IMR-90 (cell line): ENCODE results near the gene OR13C5. TPM values are rescaled to one million over a fixed set of nuclear protein-coding genes. Genes with fewer than 3 reads are reported as not detected.

Source experiments
- ATAC-seq: fragments of 200-7000 bp; cut with Tn5 transposase; 2 replicates; pipeline ENCODE4 v1.9.1; 2020; ENCODE audit warnings: low read depth, mild to moderate bottlenecking, moderate library complexity
- BruUV-seq: library from RNA; stranded (reverse); fragments of 400-500 nt; replicated peaks from 2 replicates; lab custom pipeline; 2021; lab: Mats Ljungman, UMichigan
- CTCF ChIA-PET: fragments of 300-600 bp; formaldehyde crosslinking; extraction: SDS; loops from one replicate; lab custom pipeline; 2021; ENCODE audit warnings: antibody characterized with exemption; lab: Yijun Ruan, JAX
- POLR2A ChIA-PET: fragments of 300-600 bp; sonication (Branson Sonifier 250); formaldehyde crosslinking; loops from one replicate; lab custom pipeline; 2022; ENCODE audit warnings: antibody characterized with exemption; ENCODE audit not compliant: unreplicated experiment; lab: Charles Lee
- DNase-seq: peaks from one replicate; pipeline ENCODE4 v3.0.0; 2013
- H2AFZ ChIP-seq: replicated peaks from 2 replicates; pipeline ENCODE3; 2013; ENCODE audit warnings: low read length, mild to moderate bottlenecking; ENCODE audit not compliant: poor library complexity
- H2AK5ac ChIP-seq: 2 replicates; pipeline ENCODE4 v1.6.1; 2013; ENCODE audit warnings: low read depth, low read length, inconsistent platforms
- H2AK9ac ChIP-seq: replicated peaks from 2 replicates; pipeline ENCODE3; 2013; ENCODE audit warnings: mild to moderate bottlenecking, low read depth, low read length, moderate library complexity; ENCODE audit not compliant: poor library complexity
- H2BK120ac ChIP-seq: 2 replicates; pipeline ENCODE4 v1.6.1; 2013; ENCODE audit warnings: low read depth, low read length, inconsistent platforms
- H2BK15ac ChIP-seq: 3 replicates; pipeline ENCODE4 v1.6.1; 2013; ENCODE audit warnings: low read depth, low read length, inconsistent platforms
- H2BK20ac ChIP-seq: 2 replicates; pipeline ENCODE4 v1.6.1; 2013; ENCODE audit warnings: low read depth, mild to moderate bottlenecking, inconsistent platforms, low read length, moderate library complexity
- H2BK5ac ChIP-seq: 2 replicates; pipeline ENCODE4 v1.6.1; 2013; ENCODE audit warnings: mild to moderate bottlenecking, low read depth, low read length, inconsistent platforms; ENCODE audit not compliant: poor library complexity, severe bottlenecking
- H3K14ac ChIP-seq: replicated peaks from 2 replicates; pipeline ENCODE4 v1.6.1; 2013; ENCODE audit warnings: low read depth, low read length, inconsistent platforms
- H3K18ac ChIP-seq: 2 replicates; pipeline ENCODE4 v1.6.1; 2013; ENCODE audit warnings: low read depth, low read length, control low read depth
- H3K23ac ChIP-seq: 2 replicates; pipeline ENCODE4 v1.6.1; 2013; ENCODE audit warnings: low read depth, low read length, inconsistent platforms
- H3K27ac ChIP-seq: 2 replicates; pipeline ENCODE4 v1.5.1; 2013; ENCODE audit warnings: mild to moderate bottlenecking, control low read depth, low read length; ENCODE audit not compliant: insufficient read depth
- H3K27me3 ChIP-seq: 2 replicates; pipeline ENCODE4 v1.6.1; 2013; ENCODE audit warnings: low read length; ENCODE audit not compliant: control insufficient read depth, insufficient read depth
- H3K36me3 ChIP-seq: 2 replicates; pipeline ENCODE4 v1.6.1; 2013; ENCODE audit warnings: low read length, mixed read lengths; ENCODE audit not compliant: control insufficient read depth, insufficient read depth
- H3K4ac ChIP-seq: 2 replicates; pipeline ENCODE4 v1.6.1; 2013; ENCODE audit warnings: low read depth, low read length, inconsistent platforms
- H3K4me1 ChIP-seq: 2 replicates; pipeline ENCODE4 v1.6.1; 2013; ENCODE audit warnings: low read length, mixed read lengths; ENCODE audit not compliant: control insufficient read depth, insufficient read depth
- H3K4me2 ChIP-seq: 2 replicates; pipeline ENCODE4 v1.6.1; 2013; ENCODE audit warnings: low read depth, mild to moderate bottlenecking, control low read depth, low read length, moderate library complexity
- H3K4me3 ChIP-seq: 2 replicates; pipeline ENCODE4 v1.5.1; 2013; ENCODE audit warnings: low read depth, mild to moderate bottlenecking, control low read depth, low read length, moderate library complexity; ENCODE audit not compliant: insufficient read depth
- H3K56ac ChIP-seq: 2 replicates; pipeline ENCODE4 v1.6.1; 2013; ENCODE audit warnings: low read length, inconsistent platforms; ENCODE audit not compliant: insufficient read depth; ENCODE audit errors: extremely low read depth
- H3K79me1 ChIP-seq, 2 experiments: 2 replicates each; pipeline ENCODE4 v1.6.1; 2013; ENCODE audit warnings: low read length in 2 of 2, inconsistent platforms in 1 of 2, low read depth in 1 of 2
- H3K9ac ChIP-seq: 2 replicates; pipeline ENCODE4 v1.6.1; 2013; ENCODE audit warnings: low read depth, low read length, control low read depth
- H3K9me1 ChIP-seq: 2 replicates; pipeline ENCODE4 v1.6.1; 2013; ENCODE audit warnings: low read length, inconsistent platforms; ENCODE audit not compliant: insufficient read depth
- H3K9me3 ChIP-seq: 2 replicates; pipeline ENCODE4 v1.6.1; 2013; ENCODE audit warnings: low read length; ENCODE audit not compliant: control insufficient read depth, insufficient read depth
- H4K20me1 ChIP-seq: 2 replicates; pipeline ENCODE4 v1.6.1; 2013; ENCODE audit warnings: low read length, inconsistent platforms; ENCODE audit not compliant: insufficient read depth
- H4K5ac ChIP-seq: 2 replicates; pipeline ENCODE4 v1.6.1; 2013; ENCODE audit warnings: mild to moderate bottlenecking, low read depth, low read length, control low read depth
- H4K8ac ChIP-seq, 2 experiments: 2 replicates each; pipeline ENCODE4 v1.6.1; 2013; ENCODE audit warnings: low read depth in 2 of 2, low read length in 2 of 2, control low read depth in 1 of 2, inconsistent platforms in 1 of 2
- H4K91ac ChIP-seq: 2 replicates; pipeline ENCODE4 v1.6.1; 2013; ENCODE audit warnings: low read depth, low read length, inconsistent platforms; ENCODE audit not compliant: insufficient read depth
- CEBPB ChIP-seq: IDR thresholded peaks from 2 replicates; pipeline ENCODE4 v1.6.1; 2012; ENCODE audit warnings: low read depth, low read length, improper control_type of control experiment
- CHD1 ChIP-seq: IDR thresholded peaks from 2 replicates; pipeline ENCODE4 v1.6.1; 2012; ENCODE audit warnings: low read depth, low read length, improper control_type of control experiment
- CTCF ChIP-seq: conservative IDR thresholded peaks from 2 replicates; pipeline ENCODE4 v1.5.1; 2012; ENCODE audit warnings: mild to moderate bottlenecking, low read depth, low read length, improper control_type of control experiment
- MAZ ChIP-seq: IDR thresholded peaks from 2 replicates; pipeline ENCODE4 v1.6.1; 2012; ENCODE audit warnings: low read depth, mild to moderate bottlenecking, low read length, improper control_type of control experiment, moderate library complexity, borderline replicate concordance
- MXI1 ChIP-seq: IDR thresholded peaks from 2 replicates; pipeline ENCODE4 v1.6.1; 2012; ENCODE audit warnings: low read depth, mild to moderate bottlenecking, low read length, moderate library complexity, borderline replicate concordance
- dilution Hi-C: fragments of 300-500 bp; cut with HindIII; formaldehyde crosslinking; loops from one replicate; pipeline ENCODE4 v1.14.3; 2018; ENCODE audit warnings: low sequenced_read_pairs; ENCODE audit not compliant: unreplicated experiment
- in situ Hi-C: fragments of 300-500 bp; cut with MboI; formaldehyde crosslinking; loops from 3 replicates; pipeline ENCODE4 v1.14.3; 2019; ENCODE audit warnings: low sequenced_read_pairs, inconsistent platforms, mixed read lengths
- intact Hi-C: fragments of 100-400 bp; cut with micrococcal nuclease; formaldehyde crosslinking; loops from 2 replicates; pipeline ENCODE4 v1.10.0; 2022
- polyA plus RNA-seq, 3 experiments: library from polyadenylated mRNA; depleted of rRNA; stranded (reverse); fragments of >200 nt; gene quantifications; 2 replicates each; pipeline ENCODE4 v1.2.3, GENCODE V29; 2012; ENCODE audit warnings: low replicate concordance in 1 of 3
- total RNA-seq: library from RNA; depleted of rRNA; stranded (reverse); fragments of >200 nt; gene quantifications from 2 replicates; pipeline ENCODE4 v1.2.3, GENCODE V29; 2012

The OR13C5 gene
- total and polyA plus RNA-seq, 2 of the 4 experiments (the other 2 are of a cell fraction) = not detected

- Histone ChIP-seq H3K4me1 (no peaks in the 10 kb centered on the region), H3K9me3 (peaks cover 19% of the 10 kb centered on the region), H2AFZ (no peak overlapping the region), H3K4me2 (no peak overlapping the region), H3K23ac (no peak overlapping the region), H4K5ac (no peak overlapping the region), H3K9me1 (no peaks in the 10 kb centered on the region), H3K9ac (no peak overlapping the region), H3K56ac (no peak overlapping the region), H2BK120ac (no peak overlapping the region), H2BK20ac (no peak overlapping the region), H3K14ac (no peak overlapping the region), H2BK5ac (no peak overlapping the region), H2AK5ac (no peak overlapping the region), H3K36me3 (no peaks in the 10 kb centered on the region), H2BK15ac (no peak overlapping the region), H3K27me3 (no peaks in the 10 kb centered on the region), H4K8ac (no peak overlapping the region), H3K27ac (no peak overlapping the region), H3K4me3 (no peak overlapping the region), H3K4ac (no peak overlapping the region), H2AK9ac (no peak overlapping the region), H4K20me1 (no peaks in the 10 kb centered on the region), H4K91ac (no peak overlapping the region), H3K79me1 (no peaks in the 10 kb centered on the region), H3K18ac (no peak overlapping the region)
- ChIA-PET POLR2A (no interaction called here), CTCF (no interaction called here)
- dilution Hi-C loops = no loop called here
- intact Hi-C loops = no loop called here
- BruUV-seq = no TSS peak
- in situ Hi-C loops = no loop called here
- ATAC-seq (no peak), DNase-seq (no peak)
- TF ChIP-seq CEBPB (no peak), MXI1 (no peak), CTCF (no peak), MAZ (no peak), CHD1 (no peak)
Observed at GRCh38 chr9:104635456-104635855, 36.2 kb upstream of the OR13C5 start.
